Coronary artery (tissue), 2 donors: Measurements from ENCODE around the gene PPP3CA.
"Not testable (repeated sequence)": the region's sequence is repeated elsewhere in the genome, so short reads cannot be mapped to it uniquely, and the experiment has no call there.

Experiments
- DNase-seq: peaks from one replicate; pipeline ENCODE4 v3.0.0-alpha.2; 2017; ENCODE audit warnings: low spot score
- H3K27ac ChIP-seq, 2 donors: fragments of 200-600 bp; sonication (generic); one replicate each; pipeline ENCODE4 v1.5.1; 2016 to 2019
- H3K4me3 ChIP-seq: fragments of 200-600 bp; sonication (generic); 2 replicates; pipeline ENCODE4 v1.5.1; 2016; ENCODE audit warnings: mild to moderate bottlenecking, moderate library complexity
- CTCF ChIP-seq: fragments of 200-600 bp; sonication (generic); IDR thresholded peaks from one replicate; pipeline ENCODE4 v1.5.1; 2019; ENCODE audit warnings: antibody characterized with exemption

PPP3CA gene

GRCh38 chr4:101098666-101099400 lies 248.5 kb downstream of the PPP3CA start:
- DNase-seq = no peak
- TF ChIP-seq CTCF = no peak
- Histone ChIP-seq H3K27ac (no peak overlapping the region), H3K4me3 (no peak overlapping the region)

GRCh38 chr4:101092609-101093008 lies 254.7 kb downstream of the PPP3CA start:
- DNase-seq, H3K27ac ChIP-seq, H3K4me3 ChIP-seq: not testable (repeated sequence)

- Histone ChIP-seq H3K27ac (no peak overlapping the region), H3K4me3 (no peak overlapping the region)
- TF ChIP-seq CTCF = no peak
- DNase-seq = no peak
These were observed 258.2 kb downstream of the PPP3CA start for GRCh38 chr4:101089168-101089567.

- Histone ChIP-seq H3K27ac (no peak overlapping the region), H3K4me3 (no peak overlapping the region)
- TF ChIP-seq CTCF = no peak
- no peak for DNase-seq
These were observed 260.3 kb downstream of the PPP3CA start for GRCh38 chr4:101086801-101087586.

GRCh38 chr4:101083131-101083530 lies 264.2 kb downstream of the PPP3CA start:
- no peak for TF ChIP-seq CTCF

GRCh38 chr4:101081695-101082369 lies 265.5 kb downstream of the PPP3CA start:
- no peak for DNase-seq
- no peak for TF ChIP-seq CTCF
- Histone ChIP-seq H3K4me3 (no peak overlapping the region), H3K27ac (no peak overlapping the region)

More at GRCh38 chr4:101083131-101083530, 264.2 kb downstream of the PPP3CA start:
- no peak for DNase-seq
- Histone ChIP-seq H3K4me3 (no peak overlapping the region), H3K27ac (no peak overlapping the region)

GRCh38 chr4:101081166-101081565 lies 266.2 kb downstream of the PPP3CA start:
- DNase-seq = no peak

More at GRCh38 chr4:101081166-101081565, 266.2 kb downstream of the PPP3CA start:
- H3K4me3 ChIP-seq = no peak overlapping the region
- TF ChIP-seq CTCF = no peak
- no peak overlapping the region for H3K27ac ChIP-seq
